Neuronal stem cell (in vitro differentiated cells): ENCODE measurements around the gene ATN1.

Experiments
- DNase-seq: peaks from one replicate; pipeline ENCODE4 v3.0.0-alpha.2; 2013; ENCODE audit warnings: low spot score
- H2AFZ ChIP-seq: one replicate; pipeline ENCODE4 v1.6.1; 2013; ENCODE audit warnings: mild to moderate bottlenecking, low read length, inconsistent platforms
- H2AK5ac ChIP-seq: 2 replicates; pipeline ENCODE4 v1.6.1; 2013; ENCODE audit warnings: low read depth, mild to moderate bottlenecking, inconsistent platforms, low read length, moderate library complexity, mixed read lengths
- H2BK120ac ChIP-seq: 2 replicates; pipeline ENCODE4 v1.6.1; 2013; ENCODE audit warnings: low read depth, mild to moderate bottlenecking, inconsistent platforms, low read length, moderate library complexity, mixed read lengths
- H2BK12ac ChIP-seq: one replicate; pipeline ENCODE4 v1.6.1; 2013; ENCODE audit warnings: low read length, inconsistent platforms
- H2BK15ac ChIP-seq: 2 replicates; pipeline ENCODE4 v1.6.1; 2013; ENCODE audit warnings: mild to moderate bottlenecking, low read length, inconsistent platforms, mixed read lengths
- H2BK5ac ChIP-seq: one replicate; pipeline ENCODE4 v1.6.1; 2013; ENCODE audit warnings: inconsistent platforms, mild to moderate bottlenecking, low read length, moderate library complexity
- H3K14ac ChIP-seq: one replicate; pipeline ENCODE4 v1.6.1; 2013; ENCODE audit warnings: low read length, inconsistent platforms
- H3K18ac ChIP-seq: 2 replicates; pipeline ENCODE4 v1.6.1; 2013; ENCODE audit warnings: low read length, inconsistent platforms
- H3K23ac ChIP-seq: 2 replicates; pipeline ENCODE4 v1.6.1; 2013; ENCODE audit warnings: low read depth, mild to moderate bottlenecking, mixed read lengths, low read length, inconsistent platforms; ENCODE audit not compliant: poor library complexity
- H3K27ac ChIP-seq: replicated peaks from 3 replicates; pipeline ENCODE4 v1.5.1; 2013; ENCODE audit warnings: low read length, inconsistent platforms
- H3K27me3 ChIP-seq, 3 experiments: 2 replicates each; pipeline ENCODE4 v1.6.1; 2013; ENCODE audit warnings: low read length in 3 of 3, mild to moderate bottlenecking in 2 of 3, inconsistent platforms in 1 of 3, low read depth in 1 of 3, mixed read lengths in 1 of 3, moderate library complexity in 1 of 3; ENCODE audit not compliant: control insufficient read depth in 3 of 3, insufficient read depth in 3 of 3
- H3K36me3 ChIP-seq, 2 donors: replicated peaks in 1 of 2; 2 replicates each; pipeline ENCODE4 v1.6.1; 2013; ENCODE audit warnings: low read length in 2 of 2; ENCODE audit not compliant: control insufficient read depth in 2 of 2, insufficient read depth in 2 of 2
- H3K4ac ChIP-seq: 2 replicates; pipeline ENCODE4 v1.6.1; 2013; ENCODE audit warnings: inconsistent platforms, mild to moderate bottlenecking, low read length, moderate library complexity
- H3K4me1 ChIP-seq, 2 donors: 1 replicate in 1 of 2; 2 replicates in 1 of 2; pipeline ENCODE4 v1.6.1; 2013; ENCODE audit warnings: low read length in 2 of 2, low read depth in 1 of 2; ENCODE audit not compliant: control insufficient read depth in 2 of 2, insufficient read depth in 1 of 2
- H3K4me2 ChIP-seq: one replicate; pipeline ENCODE4 v1.6.1; 2013; ENCODE audit warnings: mild to moderate bottlenecking, low read length, inconsistent platforms; ENCODE audit not compliant: insufficient read depth, poor library complexity, severe bottlenecking
- H3K4me3 ChIP-seq, 2 donors: 2 replicates each; pipeline ENCODE4 v1.5.1; 2013; ENCODE audit warnings: low read length in 2 of 2, mild to moderate bottlenecking in 2 of 2, inconsistent platforms in 1 of 2, moderate library complexity in 1 of 2
- H3K79me1 ChIP-seq: one replicate; pipeline ENCODE4 v1.6.1; 2013; ENCODE audit warnings: low read depth, mild to moderate bottlenecking, inconsistent platforms, low read length, moderate library complexity
- H3K9ac ChIP-seq: one replicate; pipeline ENCODE4 v1.6.1; 2013; ENCODE audit warnings: mild to moderate bottlenecking, low read depth, low read length, inconsistent platforms; ENCODE audit not compliant: poor library complexity
- H3K9me3 ChIP-seq, 2 donors: replicated peaks in 1 of 2; 2 replicates each; pipeline versions ENCODE3 to v1.6.1; 2013; ENCODE audit warnings: low read length in 2 of 2, mild to moderate bottlenecking in 2 of 2, inconsistent platforms in 1 of 2, low read depth in 1 of 2, mixed read lengths in 1 of 2, moderate library complexity in 1 of 2; ENCODE audit not compliant: control insufficient read depth in 2 of 2, insufficient read depth in 1 of 2
- H4K8ac ChIP-seq: one replicate; pipeline ENCODE4 v1.6.1; 2013; ENCODE audit warnings: low read depth, mild to moderate bottlenecking, inconsistent platforms, low read length, moderate library complexity
- H4K91ac ChIP-seq: one replicate; pipeline ENCODE4 v1.6.1; 2013; ENCODE audit warnings: low read length, low read depth, mild to moderate bottlenecking, inconsistent platforms; ENCODE audit not compliant: poor library complexity
- WGBS, 2 donors: extraction: QIAGEN DNeasy Blood & Tissue Kit; methylation state at CpG; one replicate each; pipeline ENCODE4 v1.1.7; 2013; ENCODE audit warnings: missing lambda C conversion rate in 2 of 2, mixed read lengths in 1 of 2; ENCODE audit not compliant: insufficient read length in 2 of 2, insufficient replicate concordance in 1 of 2; ENCODE audit errors: extremely low coverage in 2 of 2; 5-methylcytosine and 5-hydroxymethylcytosine counted together

ATN1 gene

DNA sequence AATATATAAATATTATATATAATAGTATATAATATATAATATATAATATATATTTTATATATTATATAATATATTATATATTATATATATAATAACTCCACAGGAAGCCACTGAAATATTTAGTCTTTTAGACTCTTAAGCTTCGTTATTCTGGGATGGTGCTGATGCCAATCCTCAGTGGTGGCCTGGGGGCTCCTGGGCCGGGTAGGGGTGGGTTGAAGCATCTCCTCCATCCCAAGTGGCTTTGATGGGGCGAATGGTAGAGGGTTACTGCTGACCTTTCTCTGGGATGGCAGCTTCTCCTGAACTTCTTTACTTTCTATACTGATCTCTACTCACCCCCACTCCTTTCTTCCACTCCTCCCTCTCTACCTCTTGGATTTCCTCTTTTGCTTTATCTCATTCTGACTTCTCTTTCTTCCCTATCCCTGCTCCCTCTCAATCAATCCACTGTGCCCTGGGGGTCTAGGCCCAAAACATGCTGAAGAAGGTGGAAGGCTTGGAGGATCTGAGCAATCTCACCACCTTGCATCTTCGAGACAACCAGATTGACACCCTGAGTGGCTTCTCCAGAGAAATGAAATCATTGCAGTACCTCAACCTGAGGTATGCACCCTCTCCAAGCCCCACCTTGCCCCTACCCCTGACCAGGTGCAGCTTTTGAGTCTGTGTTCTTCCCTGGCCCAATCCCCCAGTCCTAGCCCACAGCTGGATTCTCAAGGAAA, 18.2 kb upstream of the ATN1 start:
- Histone ChIP-seq H3K27me3 (peaks cover 0 to 3% (median 0%) of the 10 kb centered on the region in 3 experiments), H3K14ac (no peak overlapping the region), H3K9ac (no peak overlapping the region), H2BK5ac (no peak overlapping the region), H2BK120ac (no peak overlapping the region), H3K4me1 (peaks cover 14 to 21% of the 10 kb centered on the region in 2 donors), H3K18ac (no peak overlapping the region), H2AFZ (no peak overlapping the region), H3K4me2 (no peak overlapping the region), H3K79me1 (peaks cover 7% of the 10 kb centered on the region), H4K91ac (no peak overlapping the region), H3K36me3 (no peaks in the 10 kb centered on the region), H3K27ac (no peak overlapping the region), H3K9me3 (no peaks in the 10 kb centered on the region), H2BK15ac (no peak overlapping the region), H2AK5ac (no peak overlapping the region), H3K4ac (no peak overlapping the region), H2BK12ac (no peak overlapping the region), H3K23ac (no peak overlapping the region), H4K8ac (no peak overlapping the region), H3K4me3 (no peak overlapping the region)
- no CpG with 5 or more reads among the region's 4 CpGs for WGBS, 2 donors
- no peak for DNase-seq

DNA sequence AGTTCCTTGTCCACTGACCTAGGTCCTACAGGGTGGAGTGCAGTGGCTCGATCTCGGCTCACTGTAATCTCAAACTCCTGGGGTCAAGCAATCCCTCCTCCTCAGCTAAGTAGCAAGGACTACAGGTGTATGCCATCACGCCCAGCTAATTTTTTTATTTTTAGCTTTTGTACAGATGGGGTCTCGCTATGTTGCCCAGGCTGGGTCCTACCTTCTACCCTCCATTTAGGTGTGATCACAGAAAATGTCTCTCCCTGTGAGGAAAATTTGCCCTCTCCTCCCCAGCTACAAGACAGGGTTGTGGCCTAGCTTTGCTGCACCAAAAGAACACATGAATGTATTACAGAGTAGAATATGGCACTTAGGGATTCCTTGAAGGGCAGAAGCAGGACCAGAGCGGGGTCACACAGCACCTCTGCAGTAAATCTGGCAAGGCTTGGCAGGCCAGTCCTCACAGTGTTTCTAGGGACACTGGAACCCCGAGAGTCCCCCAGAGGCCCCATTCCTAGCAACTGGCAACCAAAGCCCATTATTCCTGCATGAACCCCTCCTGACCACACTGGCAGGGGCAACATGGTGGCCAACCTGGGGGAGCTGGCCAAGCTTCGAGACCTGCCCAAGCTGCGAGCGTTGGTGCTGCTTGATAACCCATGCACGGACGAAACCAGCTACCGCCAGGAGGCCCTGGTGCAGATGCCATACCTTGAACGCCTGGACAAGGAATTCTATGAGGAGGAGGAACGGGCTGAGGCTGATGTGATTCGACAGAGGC, 15.4 kb upstream of the ATN1 start:
- Histone ChIP-seq H3K79me1 (peaks cover 13% of the 10 kb centered on the region), H3K14ac (no peak overlapping the region), H2BK12ac (no peak overlapping the region), H3K18ac (no peak overlapping the region), H4K91ac (no peak overlapping the region), H2AK5ac (peak overlapping the region; percentile 49), H3K9ac (no peak overlapping the region), H3K4ac (no peak overlapping the region), H2BK15ac (peak overlapping the region; percentile 43), H3K36me3 (peaks cover under 1 to 12% of the 10 kb centered on the region in 2 donors), H2AFZ (no peak overlapping the region), H3K9me3 (no peaks in the 10 kb centered on the region), H2BK120ac (no peak overlapping the region), H3K4me1 (peaks cover 10 to 18% of the 10 kb centered on the region in 2 donors), H4K8ac (no peak overlapping the region), H3K4me3 (no peak overlapping the region), H3K27me3 (peaks cover 0 to 3% (median 0%) of the 10 kb centered on the region in 3 experiments), H3K23ac (peak overlapping the region; percentile 20), H3K4me2 (no peak overlapping the region), H3K27ac (no peak overlapping the region), H2BK5ac (no peak overlapping the region)
- WGBS, 2 donors, result no CpG with 5 or more reads among the region's 15 CpGs
- DNase-seq, result no peak

DNA sequence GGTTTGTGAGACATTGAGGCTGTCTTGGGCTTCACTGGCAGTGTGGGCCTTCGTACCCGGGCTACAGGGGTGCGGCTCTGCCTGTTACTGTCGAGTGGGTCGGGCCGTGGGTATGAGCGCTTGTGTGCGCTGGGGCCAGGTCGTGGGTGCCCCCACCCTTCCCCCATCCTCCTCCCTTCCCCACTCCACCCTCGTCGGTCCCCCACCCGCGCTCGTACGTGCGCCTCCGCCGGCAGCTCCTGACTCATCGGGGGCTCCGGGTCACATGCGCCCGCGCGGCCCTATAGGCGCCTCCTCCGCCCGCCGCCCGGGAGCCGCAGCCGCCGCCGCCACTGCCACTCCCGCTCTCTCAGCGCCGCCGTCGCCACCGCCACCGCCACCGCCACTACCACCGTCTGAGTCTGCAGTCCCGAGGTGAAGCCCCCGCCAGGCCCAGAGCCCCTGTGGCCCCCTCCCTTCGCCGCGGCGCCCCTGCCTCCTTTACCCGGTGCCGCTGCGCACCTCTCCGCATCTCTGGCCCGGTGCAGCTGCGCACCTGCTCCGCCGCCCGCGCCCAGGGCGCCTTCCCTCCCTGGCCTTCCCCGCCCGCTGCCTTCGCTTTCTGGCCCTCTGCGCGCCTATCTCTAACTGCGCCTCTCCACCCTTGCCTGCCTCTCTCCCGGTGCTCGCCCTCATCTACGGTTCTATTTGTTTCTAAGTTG, 13.4 kb upstream of the ATN1 start, which contains the start of gene ENO2:
Gene ENO2, plus strand, starts transcription at position 335 of the 701 bp plus-strand sequence. CDS start 1,253 bp downstream, outside the sequence.
- peaks cover 0 to 3% (median 0%) of the 10 kb centered on the region in 3 experiments for H3K27me3 ChIP-seq
- peak within 1 kb of the TSS; percentile 60 to 92 for H3K4me3 ChIP-seq
- peak within 1 kb of the TSS; percentile 7 for H2BK5ac ChIP-seq
- peak within 1 kb of the TSS; percentile 96 for H2BK15ac ChIP-seq
- WGBS, 2 donors, result no CpG with 5 or more reads among the region's 68 CpGs
- peaks cover 13% of the 10 kb centered on the region for H3K79me1 ChIP-seq
- H4K91ac ChIP-seq, result peak within 1 kb of the TSS; percentile 60
- H3K27ac ChIP-seq, result peak within 1 kb of the TSS; percentile 62
- H3K23ac ChIP-seq, result peak within 1 kb of the TSS; percentile 92
- H4K8ac ChIP-seq, result peak within 1 kb of the TSS; percentile 97
- H3K9ac ChIP-seq, result peak within 1 kb of the TSS; percentile 98
- peak within 1 kb of the TSS; percentile 79 for H2AK5ac ChIP-seq
- peak within 1 kb of the TSS; percentile 80 for H3K4ac ChIP-seq
- peak within 1 kb of the TSS; percentile 95 for H3K14ac ChIP-seq
- H3K4me2 ChIP-seq, result peak within 1 kb of the TSS; percentile 96
- peaks cover 10 to 18% of the 10 kb centered on the region in 2 donors for H3K4me1 ChIP-seq
- peak; percentile 56 for DNase-seq
- H3K36me3 ChIP-seq, result peaks cover 13 to 22% of the 10 kb centered on the region in 2 donors
- H2BK120ac ChIP-seq, result peak within 1 kb of the TSS; percentile 84
- H3K18ac ChIP-seq, result peak within 1 kb of the TSS; percentile 99
- H2BK12ac ChIP-seq, result peak within 1 kb of the TSS; percentile 88
- peak within 1 kb of the TSS; percentile 99 for H2AFZ ChIP-seq
- no peaks in the 10 kb centered on the region for H3K9me3 ChIP-seq
